Suppressor macrophage treated with lipopolysaccharide for 1 hour (primary cell): ENCODE measurements around the gene SUN3.
"Not testable (repeated sequence)": the region's sequence is repeated elsewhere in the genome, so short reads cannot be mapped to it uniquely, and the experiment has no call there.

Experiments used
- DNase-seq, 3 donors: peaks; one replicate each; pipeline ENCODE4 v3.0.0-alpha.2; 2020 to 2022

Gene SUN3

DNA sequence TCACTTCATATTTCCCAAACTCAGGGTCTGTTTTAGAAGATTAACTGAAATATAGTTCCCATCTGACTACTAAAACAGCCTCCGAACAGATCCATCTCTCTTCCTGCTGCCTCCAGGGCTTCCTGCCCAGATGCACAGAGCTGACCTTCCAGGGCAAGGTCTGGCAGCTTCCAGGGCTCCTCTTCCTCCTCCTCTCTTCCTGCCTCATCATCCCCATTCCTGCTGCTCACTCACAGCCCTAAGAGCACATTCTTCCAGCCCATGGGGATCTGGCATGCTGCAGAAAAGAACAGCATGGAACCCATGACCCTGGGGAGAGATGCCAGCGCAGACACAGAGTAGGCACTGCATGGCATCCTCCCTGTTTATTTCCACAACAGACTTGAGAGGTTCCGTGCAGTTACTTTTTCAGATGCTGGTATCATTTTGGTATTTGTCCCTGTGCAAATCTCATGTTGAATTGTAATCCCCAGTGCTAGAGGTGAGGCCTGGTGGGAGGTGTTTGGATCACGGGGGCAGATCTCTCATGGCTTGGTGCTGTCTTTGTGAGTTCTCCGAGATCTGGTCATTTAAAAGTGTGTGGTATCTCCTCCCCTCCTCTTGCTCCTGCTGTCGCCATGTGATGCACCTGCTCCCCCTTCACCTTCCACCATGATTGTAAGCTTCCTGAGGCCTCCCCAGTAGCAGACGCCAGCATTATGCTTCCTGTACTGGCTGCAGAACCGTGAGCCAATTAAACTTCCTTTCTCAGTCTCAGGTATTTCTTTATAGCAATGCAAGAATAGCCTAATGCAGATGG lies 85.0 kb downstream of the SUN3 start:
- no peak for DNase-seq

DNA sequence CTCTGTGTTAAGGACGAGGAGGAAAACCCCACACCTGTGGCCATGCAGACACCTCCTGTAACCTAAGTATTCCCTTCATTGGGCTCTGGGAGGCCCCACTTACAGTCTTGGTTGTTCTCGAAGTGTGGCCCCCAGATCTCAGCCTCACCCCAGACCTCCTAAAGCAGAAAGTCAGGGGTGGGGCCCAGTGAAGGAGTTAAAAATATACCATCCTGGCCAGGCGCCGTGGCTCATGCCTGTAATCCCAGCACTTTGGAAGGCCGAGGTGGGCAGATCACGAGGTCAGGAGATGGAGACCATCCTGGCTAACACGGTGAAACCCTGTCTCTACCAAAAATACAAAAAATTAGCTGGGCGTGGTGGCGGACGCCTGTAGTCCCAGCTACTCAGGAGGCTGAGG lies 86.3 kb downstream of the SUN3 start:
- DNase-seq, result not testable (repeated sequence)

DNA sequence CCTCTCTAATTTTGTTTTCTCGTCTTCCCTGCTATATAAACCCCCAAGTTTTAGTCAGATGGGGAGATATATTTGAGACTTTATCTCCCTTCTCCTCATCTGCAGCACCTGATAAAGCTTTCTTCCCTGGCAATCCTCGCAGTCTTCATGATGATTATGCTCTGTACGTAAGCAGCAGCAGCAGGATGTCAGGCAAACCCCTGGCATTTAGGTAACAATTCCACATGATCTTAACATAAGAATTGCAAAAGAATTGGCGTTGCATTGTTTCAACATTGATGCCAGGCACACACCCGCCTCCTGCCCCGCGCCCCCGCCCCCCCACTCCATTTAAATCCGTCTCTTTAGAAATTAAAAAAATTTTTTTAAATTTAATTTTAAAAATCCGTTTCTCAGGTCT lies 86.8 kb downstream of the SUN3 start:
- peak; percentile 28 to 54 (median 34) for DNase-seq

DNA sequence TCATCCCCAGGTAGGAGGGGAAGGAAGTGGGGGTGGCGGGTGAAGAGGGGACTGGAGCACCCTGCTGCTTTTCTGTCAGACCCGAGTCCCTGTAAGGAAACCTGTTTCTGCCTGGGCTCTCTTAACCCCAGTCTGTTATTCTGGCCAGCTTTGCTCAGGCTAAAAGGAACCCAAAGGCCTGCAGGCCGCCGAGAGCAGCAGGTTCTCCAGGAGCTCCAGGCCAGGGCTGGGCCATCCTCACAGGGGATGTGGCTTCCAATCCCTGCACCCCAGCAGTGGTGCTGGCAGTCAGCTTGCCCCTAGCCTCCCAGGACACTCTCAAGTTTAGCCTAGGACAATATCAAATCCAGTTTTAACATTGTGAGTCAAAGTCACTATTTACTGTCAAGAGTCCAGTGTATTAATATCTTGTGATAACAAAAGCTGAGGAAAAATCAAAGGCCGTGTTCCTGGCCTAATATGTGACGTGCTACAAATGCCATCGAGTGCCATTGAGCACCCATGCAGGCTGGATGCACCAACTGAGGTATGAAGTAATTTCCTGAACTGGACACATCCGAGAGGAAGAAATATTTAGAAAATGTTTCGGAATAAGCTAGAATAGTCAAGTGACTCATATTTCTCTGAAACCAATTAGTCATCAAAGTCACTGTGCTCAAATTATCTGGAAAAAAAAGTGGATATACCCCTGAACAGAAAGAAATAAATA lies 87.6 kb downstream of the SUN3 start:
- peak; percentile 89 to 99 (median 97) for DNase-seq

DNA sequence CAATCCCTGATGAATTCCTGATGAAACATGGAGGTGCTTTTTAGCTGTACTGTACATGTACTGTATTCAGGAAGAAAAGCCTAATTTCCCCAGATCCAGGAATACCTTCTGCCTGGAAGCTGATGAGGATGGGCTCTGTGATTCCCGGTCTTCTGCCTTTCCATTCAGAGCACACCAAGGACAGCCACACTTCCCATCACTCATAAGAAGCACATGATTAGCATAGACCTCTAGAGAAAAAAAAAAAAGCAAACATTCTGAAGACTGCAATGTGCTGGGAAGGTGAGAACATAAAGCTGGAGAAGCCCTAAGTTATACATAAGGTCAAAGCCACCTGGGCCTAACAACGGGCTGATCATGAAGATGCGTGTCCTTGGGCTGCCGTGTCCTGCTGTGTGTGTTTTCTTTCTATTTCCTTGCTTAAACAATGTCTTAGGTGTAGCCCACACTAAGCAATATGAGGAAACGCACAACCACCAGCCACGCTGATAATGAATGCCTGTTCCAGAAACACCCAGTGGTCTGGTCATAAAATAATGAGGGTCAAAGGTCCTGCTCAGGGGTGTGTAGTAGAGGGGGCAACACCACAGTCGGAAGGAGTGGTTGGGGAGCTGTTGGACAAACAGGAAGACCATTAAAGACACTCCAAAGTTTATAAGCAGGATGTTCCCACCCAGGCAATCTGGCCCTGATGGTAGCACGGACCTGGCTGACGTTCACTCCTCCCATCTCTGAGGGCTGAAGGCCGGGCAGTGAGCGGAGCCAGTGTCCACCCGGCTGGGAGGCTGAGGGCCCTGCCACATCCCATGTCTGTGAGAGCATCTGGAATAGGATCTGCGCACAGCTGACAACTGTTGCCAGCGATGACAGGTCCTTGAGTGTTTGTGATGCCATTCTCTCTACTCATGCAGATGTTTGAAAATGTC lies 88.6 kb downstream of the SUN3 start:
- no peak for DNase-seq

DNA sequence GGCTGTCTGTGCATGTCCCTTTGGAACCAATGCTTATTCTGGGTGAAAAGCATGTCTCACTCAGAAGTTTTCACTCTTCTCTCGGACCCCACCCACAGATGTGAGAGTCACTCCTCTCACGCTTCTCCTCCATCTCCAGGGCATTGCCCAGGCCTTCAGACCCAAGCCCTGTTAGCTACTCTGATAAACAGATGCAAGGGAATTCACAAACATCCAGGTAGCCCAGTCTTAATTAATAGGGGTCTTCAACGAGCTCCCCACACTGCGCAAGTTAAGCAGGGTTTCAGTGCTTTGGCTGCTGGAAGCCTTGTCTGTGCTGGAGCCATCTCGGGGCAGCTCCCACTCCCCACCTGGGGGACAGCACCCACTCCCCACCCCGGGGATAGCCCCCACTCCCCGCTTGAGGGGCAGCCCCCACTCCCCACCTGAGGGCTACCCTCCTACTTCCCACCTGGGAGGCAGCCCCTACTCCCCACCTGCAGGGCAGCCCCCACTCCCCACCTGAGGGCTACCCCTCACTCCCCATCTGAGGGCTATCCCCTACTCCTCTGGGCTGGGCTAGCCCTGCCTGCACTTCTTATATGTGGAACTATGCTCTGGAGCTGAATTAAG lies 89.4 kb downstream of the SUN3 start:
- no peak for DNase-seq

DNA sequence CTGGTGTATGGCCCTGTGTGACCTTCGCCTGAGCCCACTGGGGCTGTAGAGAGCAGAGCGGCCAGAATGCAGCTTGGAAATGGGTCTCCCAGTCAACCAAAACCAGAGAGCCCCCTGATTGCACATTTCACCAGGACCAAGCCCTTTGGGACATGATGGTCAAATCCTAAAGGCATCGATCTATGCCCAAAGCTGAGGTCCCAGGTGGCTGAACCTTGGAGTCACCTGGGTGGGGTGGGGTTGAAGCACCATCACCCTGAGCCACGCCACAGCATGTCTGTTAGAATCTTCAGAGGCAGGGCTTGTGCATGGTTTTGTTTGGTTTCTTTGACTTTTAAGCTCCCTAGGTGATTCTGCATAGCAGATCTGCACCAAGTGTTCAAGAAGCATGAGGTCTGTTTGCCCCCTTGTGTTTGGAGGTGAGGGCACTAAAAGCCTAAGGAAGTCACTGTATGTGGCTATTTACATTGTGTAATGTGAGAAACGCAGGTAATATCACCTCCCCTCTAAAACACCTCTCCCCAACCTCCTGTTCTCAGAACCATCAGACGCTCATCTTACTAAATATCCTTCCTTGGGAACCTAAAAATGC lies 90.2 kb downstream of the SUN3 start:
- no peak for DNase-seq

DNA sequence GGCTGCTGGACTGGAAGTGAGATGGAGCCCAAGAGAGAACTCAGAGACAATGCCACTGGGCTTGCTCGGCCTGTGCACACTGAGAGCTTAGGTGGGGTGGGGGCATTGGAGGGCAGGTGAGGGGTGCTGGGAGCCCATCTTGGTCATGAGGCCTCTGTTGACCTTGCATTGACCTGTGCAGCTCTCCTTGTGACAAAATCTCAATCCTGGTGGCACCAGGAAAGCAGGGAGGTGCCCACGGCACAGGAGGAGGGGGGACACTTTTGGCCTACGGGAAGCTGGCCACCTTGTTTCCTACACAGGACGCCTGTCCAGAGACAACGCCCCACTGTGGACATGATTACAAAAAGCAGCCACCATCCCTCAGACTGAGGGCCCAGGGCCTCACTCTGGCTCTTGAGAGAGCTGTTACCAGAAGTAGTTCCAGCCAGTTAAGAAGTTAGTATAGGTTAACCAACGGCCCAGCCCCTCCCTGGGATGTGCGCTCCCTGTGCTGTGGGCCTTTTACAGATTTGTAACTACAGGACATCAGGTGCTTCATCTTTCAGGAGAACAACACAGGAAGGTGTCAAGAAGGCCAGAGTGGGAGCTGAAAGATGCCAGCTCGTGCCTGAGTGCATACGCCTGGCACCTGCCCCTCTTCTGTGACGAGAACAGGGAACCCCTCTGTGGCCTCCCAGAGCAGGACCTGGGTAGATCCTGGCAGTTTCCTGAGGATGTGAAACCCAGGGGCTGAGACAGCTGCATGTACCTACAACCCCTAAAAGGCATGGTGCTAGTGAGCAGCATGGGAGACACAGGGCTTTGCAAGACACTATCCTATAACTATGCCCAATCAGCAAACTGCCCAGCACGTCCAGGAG lies 91.0 kb downstream of the SUN3 start:
- no peak for DNase-seq
